NB4 (cell line): ENCODE data around the gene PRSS21.

ENCODE experiments used
- DNase-seq: peaks from one replicate; pipeline ENCODE4 v3.0.0; 2010; ENCODE audit warnings: low read depth
- H3K4me3 ChIP-seq: one replicate; pipeline ENCODE4 v1.5.1; 2011; ENCODE audit warnings: mild to moderate bottlenecking, low read depth, low read length, moderate library complexity
- MAX ChIP-seq: IDR thresholded peaks from 2 replicates; pipeline ENCODE4 v1.6.1; 2011; ENCODE audit warnings: low read depth, low read length
- MYC ChIP-seq: IDR thresholded peaks from 2 replicates; pipeline ENCODE4 v1.6.1; 2011; ENCODE audit warnings: low read depth, low read length
- POLR2A ChIP-seq: IDR thresholded peaks from 2 replicates; pipeline ENCODE4 v1.6.1; 2011; ENCODE audit warnings: mild to moderate bottlenecking; ENCODE audit not compliant: insufficient read length; ENCODE audit errors: extremely low read depth
- TF ChIP-seq, protein P1 (sequence below): IDR thresholded peaks from one replicate; pipeline ENCODE4 v1.5.1; 2012; ENCODE audit warnings: low read depth, low read length

Gene PRSS21

GRCh38 chr16:2803545-2804195 is 13.4 kb upstream of the PRSS21 start:
- no peak for TF ChIP-seq MAX
- TF ChIP-seq, protein P1, sequence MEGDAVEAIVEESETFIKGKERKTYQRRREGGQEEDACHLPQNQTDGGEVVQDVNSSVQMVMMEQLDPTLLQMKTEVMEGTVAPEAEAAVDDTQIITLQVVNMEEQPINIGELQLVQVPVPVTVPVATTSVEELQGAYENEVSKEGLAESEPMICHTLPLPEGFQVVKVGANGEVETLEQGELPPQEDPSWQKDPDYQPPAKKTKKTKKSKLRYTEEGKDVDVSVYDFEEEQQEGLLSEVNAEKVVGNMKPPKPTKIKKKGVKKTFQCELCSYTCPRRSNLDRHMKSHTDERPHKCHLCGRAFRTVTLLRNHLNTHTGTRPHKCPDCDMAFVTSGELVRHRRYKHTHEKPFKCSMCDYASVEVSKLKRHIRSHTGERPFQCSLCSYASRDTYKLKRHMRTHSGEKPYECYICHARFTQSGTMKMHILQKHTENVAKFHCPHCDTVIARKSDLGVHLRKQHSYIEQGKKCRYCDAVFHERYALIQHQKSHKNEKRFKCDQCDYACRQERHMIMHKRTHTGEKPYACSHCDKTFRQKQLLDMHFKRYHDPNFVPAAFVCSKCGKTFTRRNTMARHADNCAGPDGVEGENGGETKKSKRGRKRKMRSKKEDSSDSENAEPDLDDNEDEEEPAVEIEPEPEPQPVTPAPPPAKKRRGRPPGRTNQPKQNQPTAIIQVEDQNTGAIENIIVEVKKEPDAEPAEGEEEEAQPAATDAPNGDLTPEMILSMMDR: no peak
- TF ChIP-seq POLR2A: no peak
- DNase-seq: no peak
- no peak overlapping the region for H3K4me3 ChIP-seq

DNA sequence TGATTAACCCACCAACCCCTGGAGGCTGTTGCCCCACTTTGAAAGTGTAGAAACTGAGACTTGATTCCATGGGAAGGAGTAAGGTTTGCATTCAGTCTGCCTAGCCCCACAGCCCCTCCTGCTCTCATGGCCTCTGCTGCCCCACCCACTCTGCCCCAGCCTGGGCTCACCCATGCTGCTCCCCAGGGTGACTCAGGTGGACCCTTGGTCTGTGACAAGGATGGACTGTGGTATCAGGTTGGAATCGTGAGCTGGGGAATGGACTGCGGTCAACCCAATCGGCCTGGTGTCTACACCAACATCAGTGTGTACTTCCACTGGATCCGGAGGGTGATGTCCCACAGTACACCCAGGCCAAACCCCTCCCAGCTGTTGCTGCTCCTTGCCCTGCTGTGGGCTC is 12.3 kb upstream of the PRSS21 start:
- no peak for TF ChIP-seq MAX
- no peak for TF ChIP-seq POLR2A
- TF ChIP-seq MYC: no peak
- TF ChIP-seq, protein P1: no peak
- DNase-seq: no peak
- H3K4me3 ChIP-seq: no peak overlapping the region

DNA sequence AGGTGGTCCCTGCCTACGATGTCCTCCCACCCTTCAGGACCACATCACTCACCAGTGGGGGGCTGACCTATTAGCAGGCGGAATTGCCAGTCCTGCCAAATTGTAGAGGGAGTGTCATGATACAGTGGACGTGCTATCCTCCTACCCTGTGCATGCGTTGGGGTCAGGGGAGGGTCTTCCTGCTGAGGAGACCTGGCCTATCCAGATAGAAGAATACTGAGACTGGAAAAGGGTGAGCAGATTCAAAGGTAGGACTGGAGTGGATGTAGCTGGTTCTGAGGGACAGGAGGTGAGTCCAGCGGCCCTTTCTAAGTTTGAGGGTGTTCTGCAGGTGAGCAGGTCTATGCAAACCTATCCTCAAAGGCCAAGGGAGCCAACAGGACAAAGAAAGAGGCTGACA is 10.8 kb upstream of the PRSS21 start:
- DNase-seq: no peak
- TF ChIP-seq MYC (no peak), MAX (no peak), POLR2A (no peak)
- TF ChIP-seq, protein P1: no peak
- no peak overlapping the region for H3K4me3 ChIP-seq

GRCh38 chr16:2808181-2808580 is 8.9 kb upstream of the PRSS21 start:
- no peak overlapping the region for H3K4me3 ChIP-seq
- no peak for DNase-seq
- TF ChIP-seq, protein P1: no peak
- no peak for TF ChIP-seq POLR2A
- TF ChIP-seq MAX: no peak
- no peak for TF ChIP-seq MYC

GRCh38 chr16:2809149-2809760 is 7.8 kb upstream of the PRSS21 start:
- TF ChIP-seq MYC: no peak
- TF ChIP-seq POLR2A: no peak
- no peak for TF ChIP-seq MAX
- TF ChIP-seq, protein P1: no peak
- no peak overlapping the region for H3K4me3 ChIP-seq
- DNase-seq: no peak

DNA sequence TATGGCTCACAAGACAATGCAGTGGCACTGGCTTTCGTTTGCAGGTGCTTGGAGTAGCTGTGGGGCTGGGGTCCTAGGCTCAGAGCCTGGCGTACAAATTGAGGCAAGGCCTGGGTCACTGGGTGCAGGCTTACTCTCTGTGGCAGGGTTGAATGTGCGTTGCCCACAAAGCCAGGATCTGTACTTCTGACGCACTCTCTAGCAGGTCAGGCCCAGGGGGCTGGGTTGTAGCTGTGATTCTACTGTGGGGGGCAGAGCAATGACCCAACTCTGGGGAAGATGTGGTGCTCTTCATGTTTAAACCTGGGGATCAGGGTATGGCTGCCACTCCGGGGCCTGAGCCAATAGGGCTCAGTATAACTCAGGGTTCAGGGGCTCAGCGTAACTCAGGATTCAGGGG is 6.4 kb upstream of the PRSS21 start:
- TF ChIP-seq MYC (no peak), POLR2A (no peak), MAX (no peak)
- TF ChIP-seq, protein P1: no peak
- H3K4me3 ChIP-seq: no peak overlapping the region
- DNase-seq: no peak
